IMR-90 (cell line): ENCODE measurements around the gene MICAL3.

ENCODE experiments used
- MXI1 ChIP-seq: IDR thresholded peaks from 2 replicates; pipeline ENCODE4 v1.6.1; 2012; ENCODE audit warnings: low read depth, mild to moderate bottlenecking, low read length, moderate library complexity, borderline replicate concordance
- TF ChIP-seq, protein P1 (sequence below): conservative IDR thresholded peaks from 2 replicates; pipeline ENCODE4 v1.5.1; 2012; ENCODE audit warnings: mild to moderate bottlenecking, low read depth, low read length, improper control_type of control experiment

DNA sequence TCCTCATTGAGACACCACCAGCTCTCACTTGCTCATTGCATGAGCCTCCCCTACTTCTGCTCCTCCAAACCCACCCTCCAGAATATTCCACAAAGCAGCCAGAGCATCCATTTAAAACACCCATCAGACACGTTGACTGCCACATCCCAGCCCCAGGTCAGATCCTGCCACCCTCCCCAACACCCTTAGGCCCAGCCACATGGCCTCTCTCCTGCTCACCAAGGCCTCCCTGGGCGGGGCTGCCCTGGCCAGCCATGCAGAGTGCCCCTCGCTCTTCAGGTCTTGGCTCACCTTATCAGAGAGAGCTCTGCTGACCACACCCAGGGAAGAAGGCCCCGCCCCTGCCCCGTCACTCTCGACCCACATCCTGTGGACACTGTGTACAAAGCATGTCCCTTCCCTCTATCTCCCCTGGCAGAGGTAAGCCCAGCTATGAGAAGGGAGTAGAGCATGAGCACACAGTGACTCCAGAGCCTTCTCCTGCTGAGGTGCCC, 106.8 kb downstream of the MICAL3 start:
- TF ChIP-seq MXI1: no peak
- TF ChIP-seq, protein P1, sequence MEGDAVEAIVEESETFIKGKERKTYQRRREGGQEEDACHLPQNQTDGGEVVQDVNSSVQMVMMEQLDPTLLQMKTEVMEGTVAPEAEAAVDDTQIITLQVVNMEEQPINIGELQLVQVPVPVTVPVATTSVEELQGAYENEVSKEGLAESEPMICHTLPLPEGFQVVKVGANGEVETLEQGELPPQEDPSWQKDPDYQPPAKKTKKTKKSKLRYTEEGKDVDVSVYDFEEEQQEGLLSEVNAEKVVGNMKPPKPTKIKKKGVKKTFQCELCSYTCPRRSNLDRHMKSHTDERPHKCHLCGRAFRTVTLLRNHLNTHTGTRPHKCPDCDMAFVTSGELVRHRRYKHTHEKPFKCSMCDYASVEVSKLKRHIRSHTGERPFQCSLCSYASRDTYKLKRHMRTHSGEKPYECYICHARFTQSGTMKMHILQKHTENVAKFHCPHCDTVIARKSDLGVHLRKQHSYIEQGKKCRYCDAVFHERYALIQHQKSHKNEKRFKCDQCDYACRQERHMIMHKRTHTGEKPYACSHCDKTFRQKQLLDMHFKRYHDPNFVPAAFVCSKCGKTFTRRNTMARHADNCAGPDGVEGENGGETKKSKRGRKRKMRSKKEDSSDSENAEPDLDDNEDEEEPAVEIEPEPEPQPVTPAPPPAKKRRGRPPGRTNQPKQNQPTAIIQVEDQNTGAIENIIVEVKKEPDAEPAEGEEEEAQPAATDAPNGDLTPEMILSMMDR: no peak
